Glutamatergic neuron (in vitro differentiated cells): ENCODE results near the gene MBL2. TPM values are rescaled to one million over a fixed set of nuclear protein-coding genes. Genes with fewer than 3 reads are reported as not detected.

ENCODE experiments used
- DNase-seq: peaks from one replicate; pipeline ENCODE4 v3.0.0; 2022
- H3K27ac Mint-ChIP-seq: one replicate; pipeline ENCODE4 v1.8.0; 2020; ENCODE audit warnings: mild to moderate bottlenecking, mixed read lengths, inconsistent platforms; ENCODE audit not compliant: unreplicated experiment
- H3K27me3 Mint-ChIP-seq: one replicate; pipeline ENCODE4 v1.8.0; 2020; ENCODE audit warnings: mild to moderate bottlenecking, moderate library complexity, mixed read lengths, inconsistent platforms; ENCODE audit not compliant: unreplicated experiment
- H3K36me3 Mint-ChIP-seq: one replicate; pipeline ENCODE4 v1.8.0; 2020; ENCODE audit warnings: mild to moderate bottlenecking, mixed read lengths, inconsistent platforms; ENCODE audit not compliant: unreplicated experiment
- H3K4me1 Mint-ChIP-seq: one replicate; pipeline ENCODE4 v1.8.0; 2020; ENCODE audit warnings: mild to moderate bottlenecking, low read depth, mixed read lengths, inconsistent platforms; ENCODE audit not compliant: unreplicated experiment
- H3K4me3 Mint-ChIP-seq: one replicate; pipeline ENCODE4 v1.8.0; 2020; ENCODE audit warnings: mild to moderate bottlenecking, mixed read lengths, inconsistent platforms; ENCODE audit not compliant: unreplicated experiment
- H3K9me3 Mint-ChIP-seq: one replicate; pipeline ENCODE4 v1.8.0; 2020; ENCODE audit warnings: mild to moderate bottlenecking, moderate library complexity, mixed read lengths, inconsistent platforms; ENCODE audit not compliant: unreplicated experiment
- total RNA-seq: library from RNA; stranded (reverse); fragmentation: NEBNext Ultra II Directional; extraction: Animal tissue kit (Norgen Biotek cat#: 25700); gene quantifications from one replicate; pipeline ENCODE4 v1.2.1, GENCODE V29; 2021; ENCODE audit not compliant: unreplicated experiment
- TF ChIP-seq, protein P1 (sequence below): fragments of 200-600 bp; sonication (generic); IDR thresholded peaks from one replicate; pipeline ENCODE4 v1.5.0; 2021; ENCODE audit not compliant: partially characterized antibody, unreplicated experiment

The MBL2 gene
- total RNA-seq, 1 donor from 2014 or later = not detected

GRCh38 chr10:52756295-52756694 is 16.3 kb downstream of the MBL2 start:
- Mint-ChIP-seq H3K4me3 (no peak overlapping the region), H3K27ac (no peak overlapping the region), H3K4me1 (no peaks in the 10 kb centered on the region), H3K36me3 (no peaks in the 10 kb centered on the region), H3K27me3 (no peaks in the 10 kb centered on the region), H3K9me3 (no peaks in the 10 kb centered on the region)
- TF ChIP-seq, protein P1, sequence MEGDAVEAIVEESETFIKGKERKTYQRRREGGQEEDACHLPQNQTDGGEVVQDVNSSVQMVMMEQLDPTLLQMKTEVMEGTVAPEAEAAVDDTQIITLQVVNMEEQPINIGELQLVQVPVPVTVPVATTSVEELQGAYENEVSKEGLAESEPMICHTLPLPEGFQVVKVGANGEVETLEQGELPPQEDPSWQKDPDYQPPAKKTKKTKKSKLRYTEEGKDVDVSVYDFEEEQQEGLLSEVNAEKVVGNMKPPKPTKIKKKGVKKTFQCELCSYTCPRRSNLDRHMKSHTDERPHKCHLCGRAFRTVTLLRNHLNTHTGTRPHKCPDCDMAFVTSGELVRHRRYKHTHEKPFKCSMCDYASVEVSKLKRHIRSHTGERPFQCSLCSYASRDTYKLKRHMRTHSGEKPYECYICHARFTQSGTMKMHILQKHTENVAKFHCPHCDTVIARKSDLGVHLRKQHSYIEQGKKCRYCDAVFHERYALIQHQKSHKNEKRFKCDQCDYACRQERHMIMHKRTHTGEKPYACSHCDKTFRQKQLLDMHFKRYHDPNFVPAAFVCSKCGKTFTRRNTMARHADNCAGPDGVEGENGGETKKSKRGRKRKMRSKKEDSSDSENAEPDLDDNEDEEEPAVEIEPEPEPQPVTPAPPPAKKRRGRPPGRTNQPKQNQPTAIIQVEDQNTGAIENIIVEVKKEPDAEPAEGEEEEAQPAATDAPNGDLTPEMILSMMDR = no peak
- no peak for DNase-seq

DNA sequence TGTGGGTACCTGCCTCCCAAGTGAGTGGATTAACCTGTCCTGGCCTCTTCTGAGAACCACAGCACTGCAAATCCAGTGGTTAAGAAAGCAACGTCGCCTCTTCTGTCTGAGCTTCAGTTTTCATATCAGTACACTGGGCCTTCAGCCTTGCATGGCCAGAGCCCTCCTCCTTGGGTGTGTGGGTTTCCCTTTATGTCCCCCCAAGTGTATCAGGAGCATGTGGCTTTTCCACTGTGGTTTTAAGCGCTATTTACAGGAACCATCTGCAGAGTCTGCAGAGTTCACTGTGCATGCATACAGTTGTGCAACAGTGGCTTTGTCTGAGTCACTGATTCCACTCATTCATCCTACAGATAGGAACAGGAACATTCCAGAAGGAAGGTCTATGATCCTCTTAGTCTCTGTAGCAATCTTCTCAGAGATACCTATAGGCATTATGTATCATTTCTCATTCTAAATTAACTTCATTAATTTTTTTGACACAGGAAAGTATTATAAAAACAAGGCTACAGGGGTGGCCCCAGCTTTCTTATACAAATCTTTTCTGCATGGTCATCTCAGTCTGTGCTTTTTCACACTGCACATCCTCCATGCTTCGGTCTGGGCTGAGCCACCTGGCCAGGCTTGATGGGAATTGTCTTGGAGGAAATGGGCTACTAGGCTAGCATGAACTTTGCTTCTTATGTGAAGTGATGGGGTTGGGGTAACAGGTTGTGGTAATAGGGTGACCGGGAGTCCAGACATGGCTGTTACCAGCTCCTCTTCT is 17.1 kb downstream of the MBL2 start:
- Mint-ChIP-seq H3K4me3 (no peak overlapping the region), H3K27ac (no peak overlapping the region)

DNA sequence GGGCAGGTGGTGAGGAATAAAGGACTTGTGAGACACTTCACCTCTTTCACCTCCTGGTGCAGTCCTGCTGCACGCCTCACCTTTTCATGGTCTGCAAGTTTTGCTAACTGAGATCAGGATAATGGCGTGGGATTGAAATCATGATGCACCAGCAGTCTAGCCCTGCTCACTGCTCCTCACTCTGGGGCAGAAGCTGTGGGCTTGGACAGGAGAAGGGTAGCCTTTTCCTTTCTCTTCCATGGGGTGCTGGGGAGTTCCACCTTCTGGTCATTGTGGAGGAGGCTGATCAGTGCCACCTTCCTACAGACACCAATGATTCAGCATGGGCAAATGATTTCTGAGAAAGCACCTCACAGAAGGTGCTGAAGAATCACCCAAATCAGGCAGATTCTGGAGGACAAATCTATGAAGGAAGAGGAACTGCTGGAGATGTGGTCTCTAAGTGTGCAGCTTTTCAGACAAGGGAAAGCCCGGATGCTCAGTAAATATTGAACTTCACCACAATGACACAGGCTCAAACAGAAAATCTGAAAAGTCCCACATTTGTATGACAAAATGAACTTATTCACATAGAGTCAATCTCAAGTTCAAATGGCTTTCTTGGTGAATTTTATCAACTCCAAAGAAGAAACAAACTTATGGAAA is 19.7 kb downstream of the MBL2 start:
- Mint-ChIP-seq H3K36me3 (no peaks in the 10 kb centered on the region), H3K27ac (no peak overlapping the region), H3K4me1 (no peaks in the 10 kb centered on the region), H3K27me3 (no peaks in the 10 kb centered on the region), H3K9me3 (no peaks in the 10 kb centered on the region), H3K4me3 (no peak overlapping the region)
- DNase-seq = no peak
- TF ChIP-seq, protein P1 = no peak

More for the DNA sequence above, 17.1 kb downstream of the MBL2 start:
- Mint-ChIP-seq H3K27me3 (no peaks in the 10 kb centered on the region), H3K4me1 (no peaks in the 10 kb centered on the region), H3K36me3 (no peaks in the 10 kb centered on the region), H3K9me3 (no peaks in the 10 kb centered on the region)
- no peak for DNase-seq
- TF ChIP-seq, protein P1 = no peak

GRCh38 chr10:52752261-52752660 is 20.3 kb downstream of the MBL2 start:
- Mint-ChIP-seq H3K27ac (no peak overlapping the region), H3K36me3 (no peaks in the 10 kb centered on the region), H3K4me3 (no peak overlapping the region), H3K27me3 (no peaks in the 10 kb centered on the region), H3K4me1 (no peaks in the 10 kb centered on the region), H3K9me3 (no peaks in the 10 kb centered on the region)
- no peak for DNase-seq
- TF ChIP-seq, protein P1 = no peak

DNA sequence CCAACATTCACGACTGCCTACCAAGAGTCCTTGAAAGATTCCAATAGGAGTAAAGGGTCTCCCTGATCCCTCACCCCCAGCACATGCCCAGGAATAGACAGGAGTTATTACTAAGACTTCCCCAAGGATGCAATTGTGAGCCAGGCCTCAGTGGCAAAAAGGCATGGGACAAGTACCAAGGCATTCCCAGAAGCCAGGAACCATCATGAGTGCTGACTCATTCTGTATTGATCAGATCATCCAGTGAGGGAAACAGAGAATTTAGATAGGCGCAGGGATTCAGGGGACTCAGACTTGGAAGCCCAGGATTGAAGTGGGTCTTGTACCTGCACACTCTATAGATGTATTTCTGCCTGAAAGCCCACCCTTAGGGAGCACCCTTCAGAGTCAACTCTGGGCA is 21.2 kb downstream of the MBL2 start:
- TF ChIP-seq, protein P1 = no peak
- H3K27me3 Mint-ChIP-seq = peaks cover 2% of the 10 kb centered on the region
- no peaks in the 10 kb centered on the region for H3K9me3 Mint-ChIP-seq
- no peaks in the 10 kb centered on the region for H3K4me1 Mint-ChIP-seq
- no peaks in the 10 kb centered on the region for H3K36me3 Mint-ChIP-seq
- DNase-seq = no peak
- H3K4me3 Mint-ChIP-seq = no peak overlapping the region
- H3K27ac Mint-ChIP-seq = no peak overlapping the region
